Choroid plexus epithelial cell (primary cell): ENCODE data around the gene HIP1R.
"Not testable (repeated sequence)": the region's sequence is repeated elsewhere in the genome, so short reads cannot be mapped to it uniquely, and the experiment has no call there.

Source experiments
- DNase-seq: peaks from one replicate; pipeline ENCODE4 v3.0.0-alpha.2; 2010; ENCODE audit warnings: low read depth
- H3K4me3 ChIP-seq: 2 replicates; pipeline ENCODE4 v1.5.1; 2011; ENCODE audit warnings: low read depth, mild to moderate bottlenecking, control low read depth, low read length, moderate library complexity
- CTCF ChIP-seq: conservative IDR thresholded peaks from 2 replicates; pipeline ENCODE4 v1.5.1; 2011; ENCODE audit warnings: low read depth, mild to moderate bottlenecking, control low read depth, inconsistent platforms, low read length, moderate library complexity

The HIP1R gene

GRCh38 chr12:122795807-122796206, 39.5 kb upstream of the HIP1R start:
- TF ChIP-seq CTCF = no peak
- no peak overlapping the region for H3K4me3 ChIP-seq
- no peak for DNase-seq

GRCh38 chr12:122799641-122800243, 35.5 kb upstream of the HIP1R start:
- TF ChIP-seq CTCF = no peak
- DNase-seq = no peak
- H3K4me3 ChIP-seq = no peak overlapping the region

GRCh38 chr12:122803937-122804336, 31.3 kb upstream of the HIP1R start:
- no peak for DNase-seq
- H3K4me3 ChIP-seq = no peak overlapping the region
- TF ChIP-seq CTCF = no peak

GRCh38 chr12:122804957-122805356, 30.3 kb upstream of the HIP1R start:
- DNase-seq, H3K4me3 ChIP-seq: not testable (repeated sequence)

GRCh38 chr12:122807651-122808050, 27.6 kb upstream of the HIP1R start:
- DNase-seq = no peak
- TF ChIP-seq CTCF = no peak
- H3K4me3 ChIP-seq = no peak overlapping the region

- TF ChIP-seq CTCF = no peak
- DNase-seq = no peak
- H3K4me3 ChIP-seq = no peak overlapping the region
These were observed 23.5 kb upstream of the HIP1R start for GRCh38 chr12:122811777-122812176.

- no peak for DNase-seq
- no peak for TF ChIP-seq CTCF
- H3K4me3 ChIP-seq = no peak overlapping the region
These were observed 21.9 kb upstream of the HIP1R start for GRCh38 chr12:122813310-122813713.
